GM12878 (cell line): ENCODE data around the gene PRRT1. TPM values are rescaled to one million over a fixed set of nuclear protein-coding genes. Genes with fewer than 3 reads are reported as not detected.

Experiments
- ATAC-seq: fragments of 200-7000 bp; cut with Tn5 transposase; 3 replicates; pipeline ENCODE4 v1.9.1; 2020; ENCODE audit warnings: mild to moderate bottlenecking, moderate library complexity
- BruUV-seq: library from RNA; stranded (reverse); fragments of 400-500 nt; replicated peaks from 2 replicates; lab custom pipeline; 2021; lab: Mats Ljungman, UMichigan
- CTCF ChIA-PET: fragments of 300-600 bp; sonication (Branson Sonifier 250); formaldehyde crosslinking; extraction: SDS; loops from one replicate; lab custom pipeline; 2021; ENCODE audit warnings: inconsistent platforms; lab: Yijun Ruan, JAX
- POLR2A ChIA-PET: fragments of 350-600 bp; formaldehyde crosslinking; extraction: SDS; loops from one replicate; lab custom pipeline; 2021; ENCODE audit warnings: inconsistent platforms; lab: Charles Lee
- RAD21 ChIA-PET: fragments of 300-600 bp; sonication (Branson Sonifier 250); formaldehyde crosslinking; loops from one replicate; lab custom pipeline; 2023; ENCODE audit warnings: antibody characterized with exemption; ENCODE audit not compliant: unreplicated experiment; lab: Charles Lee
- SMC1A ChIA-PET: fragments of 300-600 bp; sonication (Branson Sonifier 250); formaldehyde crosslinking; loops from one replicate; lab custom pipeline; 2023; ENCODE audit not compliant: unreplicated experiment, uncharacterized antibody; lab: Charles Lee
- DNase-seq: peaks from one replicate; pipeline ENCODE4 v3.0.0-alpha.2; 2011; ENCODE audit warnings: low read depth, low spot score
- FAIRE-seq: peaks from 3 replicates; lab custom pipeline; 2011; peaks lifted over from hg19 to GRCh38; lab: Jason Lieb, UNC
- H2AFZ ChIP-seq: 2 replicates; pipeline ENCODE4 v1.6.0; 2011; ENCODE audit warnings: low read depth, low read length, control low read depth; ENCODE audit not compliant: control insufficient read depth
- H3K27ac ChIP-seq: 2 replicates; pipeline ENCODE4 v1.5.1; 2011; ENCODE audit warnings: control low read depth; ENCODE audit not compliant: control insufficient read depth, insufficient read depth
- H3K27me3 ChIP-seq, 2 experiments: replicated peaks in 1 of 2; 2 replicates each; pipeline versions ENCODE4 v1.6.0 to v1.6.1; 2011; ENCODE audit warnings: low read length in 1 of 2; ENCODE audit not compliant: control insufficient read depth in 2 of 2, insufficient read depth in 2 of 2
- H3K36me3 ChIP-seq, 2 experiments: 2 replicates each; pipeline ENCODE4 v1.5.1; 2011; ENCODE audit warnings: low read length in 1 of 2; ENCODE audit not compliant: control insufficient read depth in 2 of 2, insufficient read depth in 2 of 2
- H3K4me1 ChIP-seq: 2 replicates; pipeline ENCODE4 v1.6.1; 2011; ENCODE audit warnings: mild to moderate bottlenecking, low read length, moderate library complexity, mixed read lengths; ENCODE audit not compliant: control insufficient read depth, insufficient read depth
- H3K4me2 ChIP-seq: 2 replicates; pipeline ENCODE4 v1.6.0; 2011; ENCODE audit warnings: control low read depth; ENCODE audit not compliant: control insufficient read depth, insufficient read depth
- H3K4me3 ChIP-seq: fragments of 200-600 bp; sonication (generic); 2 replicates; pipeline ENCODE4 v1.5.1; 2016
- H3K79me2 ChIP-seq: 2 replicates; pipeline ENCODE4 v1.6.0; 2011; ENCODE audit warnings: low read length; ENCODE audit not compliant: control insufficient read depth, insufficient read depth
- H3K9ac ChIP-seq: 2 replicates; pipeline ENCODE4 v1.8.0; 2011; ENCODE audit warnings: low read length, control low read depth, mixed read lengths; ENCODE audit not compliant: control insufficient read depth, insufficient read depth
- H3K9me3 ChIP-seq: replicated peaks from 3 replicates; pipeline ENCODE4 v1.5.1; 2011; ENCODE audit warnings: mild to moderate bottlenecking, low read length; ENCODE audit not compliant: control insufficient read depth, insufficient read depth
- H4K20me1 ChIP-seq: 2 replicates; pipeline ENCODE4 v1.6.0; 2011; ENCODE audit not compliant: control insufficient read depth, insufficient read depth
- ETV6 ChIP-seq, 2 experiments: fragments of 450-650 bp in 1 of 2; IDR thresholded peaks in 1 of 2; conservative IDR thresholded peaks in 1 of 2; 2 replicates each; pipeline ENCODE4 v1.6.1; 2014; ENCODE audit warnings: antibody characterized with exemption in 1 of 2, borderline replicate concordance in 1 of 2, low read depth in 1 of 2, mild to moderate bottlenecking in 1 of 2, moderate library complexity in 1 of 2
- FOXK2 ChIP-seq: fragments of 450-650 bp; IDR thresholded peaks from 2 replicates; pipeline ENCODE4 v1.6.1; 2017; ENCODE audit warnings: mild to moderate bottlenecking, moderate library complexity
- GABPA ChIP-seq: IDR thresholded peaks from 2 replicates; pipeline ENCODE4 v1.6.1; 2014; ENCODE audit warnings: antibody characterized with exemption, low read depth, mild to moderate bottlenecking, inconsistent platforms
- HDGF ChIP-seq: fragments of 450-650 bp; IDR thresholded peaks from 2 replicates; pipeline ENCODE4 v1.6.1; 2016; ENCODE audit warnings: antibody characterized with exemption
- IRF5 ChIP-seq: fragments of 450-650 bp; IDR thresholded peaks from 2 replicates; pipeline ENCODE4 v1.6.1; 2017; ENCODE audit warnings: borderline replicate concordance
- JUND ChIP-seq: IDR thresholded peaks from 2 replicates; pipeline ENCODE4 v1.6.1; 2012; ENCODE audit warnings: low read depth, mild to moderate bottlenecking, low read length, improper control_type of control experiment, moderate library complexity
- MEF2B ChIP-seq: fragments of 450-650 bp; IDR thresholded peaks from 2 replicates; pipeline ENCODE4 v1.6.1; 2018; ENCODE audit warnings: mild to moderate bottlenecking, moderate library complexity; ENCODE audit not compliant: partially characterized antibody, poor library complexity, severe bottlenecking
- POLR2A ChIP-seq: IDR thresholded peaks from 2 replicates; pipeline ENCODE4 v1.6.1; 2011; ENCODE audit warnings: low read depth, mild to moderate bottlenecking, low read length
- POLR2AphosphoS5 ChIP-seq: IDR thresholded peaks from 2 replicates; pipeline ENCODE4 v1.6.1; 2011; ENCODE audit warnings: mild to moderate bottlenecking, low read length, inconsistent platforms
- SMC3 ChIP-seq: IDR thresholded peaks from 2 replicates; pipeline ENCODE4 v1.6.1; 2011; ENCODE audit warnings: low read length, improper control_type of control experiment, borderline replicate concordance
- SREBF1 ChIP-seq: IDR thresholded peaks from 2 replicates; pipeline ENCODE4 v1.6.1; 2012; ENCODE audit warnings: mild to moderate bottlenecking, low read length
- TCF12 ChIP-seq: IDR thresholded peaks from 2 replicates; pipeline ENCODE4 v1.6.1; 2011; ENCODE audit warnings: low read depth, mild to moderate bottlenecking, low read length
- TCF7 ChIP-seq: IDR thresholded peaks from 2 replicates; pipeline ENCODE4 v1.6.1; 2014; ENCODE audit warnings: antibody characterized with exemption, borderline replicate concordance
- WGBS: methylation state at CpG from one replicate; pipeline ENCODE4 v1.1.6; 2016; ENCODE audit warnings: low lambda C conversion rate; ENCODE audit not compliant: insufficient replicate concordance, insufficient coverage; ENCODE audit errors: missing lambda C conversion rate; 5-methylcytosine and 5-hydroxymethylcytosine counted together
- in situ Hi-C: fragments of 300-500 bp; cut with MboI; formaldehyde crosslinking; loops from 9 replicates; pipeline ENCODE4 v1.14.3; 2018; ENCODE audit warnings: mixed read lengths
- intact Hi-C: fragments of 100-400 bp; cut with micrococcal nuclease; formaldehyde crosslinking; loops from one replicate; pipeline ENCODE4 v1.14.2; 2022; ENCODE audit not compliant: unreplicated experiment
- polyA plus RNA-seq, 11 experiments: library from polyadenylated mRNA; depleted of rRNA in 4 of 11; unstranded in 6 of 11; stranded (reverse) in 5 of 11; fragments of >200 nt; fragmentation: Nextera tagmentation in 4 of 11; fragmentation: Illumina TruSeq in 1 of 11; extraction: Ambion mirVana in 4 of 11; extraction: Trizol in 1 of 11; gene quantifications; 1 replicate in 1 of 11; 2 replicates in 10 of 11; pipeline versions ENCODE4 v1.2.1 to v1.2.3, GENCODE V29; 2011 to 2016; ENCODE audit warnings: inconsistent platforms in 2 of 11, missing spikeins in 2 of 11, low read depth in 1 of 11
- total RNA-seq, 4 experiments: library from RNA; depleted of rRNA in 3 of 4; stranded (reverse); fragments of >200 nt in 3 of 4; fragmentation: Illumina TruSeq in 1 of 4; extraction: Trizol in 1 of 4; gene quantifications; 2 replicates each; pipeline versions ENCODE4 v1.2.1 to v1.2.3, GENCODE V29; 2013 to 2021
- TF ChIP-seq, protein P1 (sequence below): fragments of 450-650 bp; IDR thresholded peaks from 2 replicates; pipeline ENCODE4 v1.6.1; 2017; ENCODE audit warnings: antibody characterized with exemption, mild to moderate bottlenecking, moderate library complexity

The PRRT1 gene
- total and polyA plus RNA-seq, 10 of the 15 experiments (the other 5 are each of a cell fraction or from before 2014, with no cell fraction given): 0.04 to 0.15 (median 0.10) TPM; not detected in 6

- no peak for TF ChIP-seq IRF5
Observed at GRCh38 chr6:32154514-32155161, 2.9 kb upstream of the PRRT1 start (continued).

GRCh38 chr6:32153564-32154513 is 2.1 kb upstream of the PRRT1 start, which contains the start of gene PPT2:
Gene PPT2, plus strand, starts transcription at chr6:32154141. Its CDS starts 454 bp downstream, at chr6:32154595.
- ChIA-PET POLR2A (interaction anchor here (0.7 to 1.0 kb wide), 2 partner anchors 25 to 183 kb away, joined by 3 to 7 read pairs; partner anchors contain the start of gene ATF6B), RAD21 (interaction anchor here (1.0 to 1.3 kb wide), 2 partner anchors 35 to 42 kb away, joined by 4 to 5 read pairs; no protein-coding TSS in a partner anchor), SMC1A (interaction anchor here (1.0 to 1.1 kb wide), 2 partner anchors 35 to 42 kb away, joined by 4 to 5 read pairs; no protein-coding TSS in a partner anchor), CTCF (interaction anchor here (1.0 to 1.2 kb wide), 4 partner anchors 8 to 42 kb away, joined by 4 to 7 read pairs (median 6); partner anchors contain the start of gene FKBPL)
- Histone ChIP-seq H3K4me1 (peaks cover 3% of the 10 kb centered on the region; the same call in 1 of the 2 replicates), H3K36me3 (no peaks in the 10 kb centered on the region; a peak in 2 of 4 replicates), H3K9me3 (no peaks in the 10 kb centered on the region; the same call in 2 of the 3 replicates), H2AFZ (peak within 1 kb of the TSS; percentile 77), H3K27me3 (peaks cover 0 to 8% of the 10 kb centered on the region in 2 experiments), H3K4me2 (peak within 1 kb of the TSS; percentile 85), H4K20me1 (no peaks in the 10 kb centered on the region), H3K27ac (peak within 1 kb of the TSS; percentile 11; the same call in 1 of the 2 replicates), H3K79me2 (no peaks in the 10 kb centered on the region), H3K4me3 (peak within 1 kb of the TSS; percentile 94), H3K9ac (peak within 1 kb of the TSS; percentile 45)
- intact Hi-C loops: loop anchor here (2.0 to 10.0 kb wide), 3 partner anchors 35 to 109 kb away; no protein-coding TSS in a partner anchor
- in situ Hi-C loops: no loop called here
- peak; percentile 79 for ATAC-seq
- no peak for DNase-seq
- WGBS: 8% methylated on average over 45 of the region's 52 CpGs
- peak; percentile 27 for FAIRE-seq
- TSS peak; percentile 87 for BruUV-seq
- TF ChIP-seq SMC3 (0 out of 2 replicates have a peak, but pooled peaks have one; percentile 8), GABPA (peak; percentile 75), ETV6 (conservative IDR thresholded peaks at IDR 0.05 in 1 of 2, IDR thresholded peaks at IDR 0.05 in 1 of 2; ENCODE audit: borderline replicate concordance in 1 of 2, low read depth in 1 of 2) (no peak), TCF12 (no peak), MEF2B (peak; percentile 76), JUND (peak; percentile 93), FOXK2 (peak; percentile 94), POLR2A (no peak), SREBF1 (peak; percentile 85), POLR2AphosphoS5 (peak; percentile 21; the same call in 1 of the 2 replicates), HDGF (no peak), TCF7 (no peak)
- TF ChIP-seq, protein P1, sequence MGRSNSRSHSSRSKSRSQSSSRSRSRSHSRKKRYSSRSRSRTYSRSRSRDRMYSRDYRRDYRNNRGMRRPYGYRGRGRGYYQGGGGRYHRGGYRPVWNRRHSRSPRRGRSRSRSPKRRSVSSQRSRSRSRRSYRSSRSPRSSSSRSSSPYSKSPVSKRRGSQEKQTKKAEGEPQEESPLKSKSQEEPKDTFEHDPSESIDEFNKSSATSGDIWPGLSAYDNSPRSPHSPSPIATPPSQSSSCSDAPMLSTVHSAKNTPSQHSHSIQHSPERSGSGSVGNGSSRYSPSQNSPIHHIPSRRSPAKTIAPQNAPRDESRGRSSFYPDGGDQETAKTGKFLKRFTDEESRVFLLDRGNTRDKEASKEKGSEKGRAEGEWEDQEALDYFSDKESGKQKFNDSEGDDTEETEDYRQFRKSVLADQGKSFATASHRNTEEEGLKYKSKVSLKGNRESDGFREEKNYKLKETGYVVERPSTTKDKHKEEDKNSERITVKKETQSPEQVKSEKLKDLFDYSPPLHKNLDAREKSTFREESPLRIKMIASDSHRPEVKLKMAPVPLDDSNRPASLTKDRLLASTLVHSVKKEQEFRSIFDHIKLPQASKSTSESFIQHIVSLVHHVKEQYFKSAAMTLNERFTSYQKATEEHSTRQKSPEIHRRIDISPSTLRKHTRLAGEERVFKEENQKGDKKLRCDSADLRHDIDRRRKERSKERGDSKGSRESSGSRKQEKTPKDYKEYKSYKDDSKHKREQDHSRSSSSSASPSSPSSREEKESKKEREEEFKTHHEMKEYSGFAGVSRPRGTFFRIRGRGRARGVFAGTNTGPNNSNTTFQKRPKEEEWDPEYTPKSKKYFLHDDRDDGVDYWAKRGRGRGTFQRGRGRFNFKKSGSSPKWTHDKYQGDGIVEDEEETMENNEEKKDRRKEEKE: peak; percentile 80
